ENCODE measurements around the gene IWS1. TPM values are rescaled to one million over a fixed set of nuclear protein-coding genes. Genes with fewer than 3 reads are reported as not detected.

The IWS1 gene
- total RNA-seq, 2 experiments from 2014 or later = 49.2 to 56.9 TPM

GRCh38 chr2:127449898-127450297 is 76.4 kb downstream of the IWS1 start:
- no peaks in the 10 kb centered on the region for H3K36me3 ChIP-seq (ENCODE audit: insufficient read depth, low read length)
- ChIA-PET POLR2A (interaction anchor here (1.0 to 1.6 kb wide), 2 partner anchors 20 to 105 kb away, joined by 3 read pairs; no protein-coding TSS in a partner anchor), CTCF (ENCODE audit: unreplicated experiment) (no interaction called here)
- H3K9me3 ChIP-seq (ENCODE audit: low read length) = peaks cover 4% of the 10 kb centered on the region; the same call in 1 of the 2 replicates
- no peak for DNase-seq (ENCODE audit: low spot score)
- no peaks in the 10 kb centered on the region for H3K4me1 ChIP-seq (ENCODE audit: insufficient read depth, low read length, poor library complexity, severe bottlenecking)
- H3K79me2 ChIP-seq (ENCODE audit: insufficient read depth, low read depth, low read length) = no peaks in the 10 kb centered on the region
- no peak overlapping the region for H3K4me3 ChIP-seq (ENCODE audit: low read depth, low read length, poor library complexity, severe bottlenecking)
- H2AFZ ChIP-seq (ENCODE audit: low read length) = no peak overlapping the region
- no peak overlapping the region for H3K27ac ChIP-seq (ENCODE audit: low read depth, low read length, poor library complexity, severe bottlenecking)
- no TSS peak for BruUV-seq (replicated peaks)
- TF ChIP-seq CTCF (conservative IDR thresholded peaks at IDR 0.05; ENCODE audit: low read length) = no peak
- H3K9me2 ChIP-seq (ENCODE audit: insufficient read depth, low read length) = no peaks in the 10 kb centered on the region
- intact Hi-C loops (cut with micrococcal nuclease; ENCODE audit: unreplicated experiment) = no loop called here
- no peak overlapping the region for H3K4me2 ChIP-seq (ENCODE audit: low read length)
- H4K20me1 ChIP-seq (ENCODE audit: insufficient read depth, low read length) = no peaks in the 10 kb centered on the region

GRCh38 chr2:127449414-127449813 is 76.9 kb downstream of the IWS1 start:
- Histone ChIP-seq H3K79me2 (ENCODE audit: insufficient read depth, low read depth, low read length) (no peaks in the 10 kb centered on the region), H3K27ac (ENCODE audit: low read depth, low read length, poor library complexity, severe bottlenecking) (no peak overlapping the region), H3K4me2 (ENCODE audit: low read length) (no peak overlapping the region), H2AFZ (ENCODE audit: low read length) (no peak overlapping the region), H3K9me3 (ENCODE audit: low read length) (peaks cover 7% of the 10 kb centered on the region; the same call in 1 of the 2 replicates), H3K36me3 (ENCODE audit: insufficient read depth, low read length) (no peaks in the 10 kb centered on the region), H3K4me1 (ENCODE audit: insufficient read depth, low read length, poor library complexity, severe bottlenecking) (no peaks in the 10 kb centered on the region), H3K9me2 (ENCODE audit: insufficient read depth, low read length) (no peaks in the 10 kb centered on the region), H3K4me3 (ENCODE audit: low read depth, low read length, poor library complexity, severe bottlenecking) (no peak overlapping the region), H4K20me1 (ENCODE audit: insufficient read depth, low read length) (no peaks in the 10 kb centered on the region)
- intact Hi-C loops (cut with micrococcal nuclease; ENCODE audit: unreplicated experiment) = no loop called here
- CTCF ChIA-PET (ENCODE audit: unreplicated experiment) = no interaction called here
- POLR2A ChIA-PET = interaction anchor here (0.6 to 1.0 kb wide), 2 partner anchors 105 to 112 kb away, joined by 3 read pairs; no protein-coding TSS in a partner anchor
- no peak for DNase-seq (ENCODE audit: low spot score)
- TF ChIP-seq EZH2phosphoT487 (IDR thresholded peaks at IDR 0.05; ENCODE audit: borderline replicate concordance, low read depth, low read length) (no peak), CTCF (conservative IDR thresholded peaks at IDR 0.05; ENCODE audit: low read length) (no peak)
- no TSS peak for BruUV-seq (replicated peaks)

GRCh38 chr2:127448526-127448925 is 77.8 kb downstream of the IWS1 start:
- Histone ChIP-seq H3K4me1 (ENCODE audit: insufficient read depth, low read length, poor library complexity, severe bottlenecking) (no peaks in the 10 kb centered on the region), H3K36me3 (ENCODE audit: insufficient read depth, low read length) (no peaks in the 10 kb centered on the region), H3K4me2 (ENCODE audit: low read length) (no peak overlapping the region), H3K79me2 (ENCODE audit: insufficient read depth, low read depth, low read length) (no peaks in the 10 kb centered on the region), H2AFZ (ENCODE audit: low read length) (no peak overlapping the region), H3K9me3 (ENCODE audit: low read length) (peaks cover 7% of the 10 kb centered on the region; the same call in 1 of the 2 replicates), H4K20me1 (ENCODE audit: insufficient read depth, low read length) (no peaks in the 10 kb centered on the region), H3K9me2 (ENCODE audit: insufficient read depth, low read length) (no peaks in the 10 kb centered on the region), H3K4me3 (ENCODE audit: low read depth, low read length, poor library complexity, severe bottlenecking) (no peak overlapping the region), H3K27ac (ENCODE audit: low read depth, low read length, poor library complexity, severe bottlenecking) (no peak overlapping the region)
- ChIA-PET CTCF (ENCODE audit: unreplicated experiment) (no interaction called here), POLR2A (interaction anchor here (0.6 kb wide), 1 partner anchor 111 kb away, joined by 3 read pairs; no protein-coding TSS in a partner anchor)
- no peak for TF ChIP-seq CTCF (conservative IDR thresholded peaks at IDR 0.05; ENCODE audit: low read length)
- no peak for TF ChIP-seq EZH2phosphoT487 (IDR thresholded peaks at IDR 0.05; ENCODE audit: borderline replicate concordance, low read depth, low read length)
- intact Hi-C loops (cut with micrococcal nuclease; ENCODE audit: unreplicated experiment) = no loop called here
- BruUV-seq (replicated peaks) = no TSS peak
- DNase-seq (ENCODE audit: low spot score) = no peak

All from OCI-LY7 (cell line).